CD4-positive, alpha-beta T cell treated with Interleukin-2 at 100 ng/mL for 4 hours (primary cell): Measurements from ENCODE around the gene ZNF57.
"Not testable (repeated sequence)": the region's sequence is repeated elsewhere in the genome, so short reads cannot be mapped to it uniquely, and the experiment has no call there.

ENCODE experiments used
- DNase-seq: peaks from one replicate; pipeline ENCODE4 v3.0.0-alpha.2; 2020; ENCODE audit warnings: low spot score

The ZNF57 gene

DNA sequence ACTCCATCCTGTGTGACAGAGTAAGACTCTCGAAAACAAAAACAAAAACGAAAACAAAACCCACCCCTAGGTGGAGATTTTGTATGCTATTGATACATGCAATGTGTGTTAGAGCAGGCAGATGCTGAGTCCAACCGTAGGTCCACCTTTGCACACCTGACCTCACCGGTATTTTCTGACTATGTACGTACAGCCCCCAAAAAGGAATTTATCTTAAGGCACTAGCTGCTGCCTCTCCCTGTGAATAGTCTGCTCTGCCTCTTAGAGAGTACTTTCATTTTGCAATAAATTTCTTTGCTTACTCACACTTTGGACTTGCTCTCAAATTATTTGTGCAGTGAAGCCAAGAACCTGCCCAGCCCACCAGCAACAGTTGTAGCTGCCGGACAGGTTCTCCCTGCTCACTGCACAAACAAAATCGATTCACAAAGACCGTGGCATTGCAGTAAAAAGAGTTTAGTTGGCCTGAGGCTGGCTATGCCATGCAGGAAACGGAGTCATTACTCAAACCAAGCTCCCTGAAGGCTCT is 52.3 kb downstream of the ZNF57 start:
- no peak for DNase-seq

DNA sequence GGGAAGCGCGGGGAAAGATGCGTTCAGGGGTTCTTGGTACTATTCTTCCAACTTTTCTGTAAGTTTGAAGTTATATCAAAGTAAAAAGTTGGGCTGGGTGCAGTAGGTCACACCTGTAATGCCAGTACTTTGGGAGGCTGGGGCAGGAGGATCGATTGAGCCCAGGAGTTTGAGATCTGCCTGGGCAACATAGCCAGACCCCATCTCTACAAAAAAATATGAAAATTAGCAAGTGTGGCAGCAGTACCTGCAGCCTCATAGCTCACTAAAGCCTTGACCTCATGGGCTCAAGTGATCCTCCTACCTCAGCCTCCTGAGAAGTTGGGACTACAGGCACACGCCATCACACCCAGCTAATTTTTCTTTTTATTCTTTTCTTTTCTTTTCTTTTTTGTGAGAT is 56.4 kb downstream of the ZNF57 start:
- no peak for DNase-seq

DNA sequence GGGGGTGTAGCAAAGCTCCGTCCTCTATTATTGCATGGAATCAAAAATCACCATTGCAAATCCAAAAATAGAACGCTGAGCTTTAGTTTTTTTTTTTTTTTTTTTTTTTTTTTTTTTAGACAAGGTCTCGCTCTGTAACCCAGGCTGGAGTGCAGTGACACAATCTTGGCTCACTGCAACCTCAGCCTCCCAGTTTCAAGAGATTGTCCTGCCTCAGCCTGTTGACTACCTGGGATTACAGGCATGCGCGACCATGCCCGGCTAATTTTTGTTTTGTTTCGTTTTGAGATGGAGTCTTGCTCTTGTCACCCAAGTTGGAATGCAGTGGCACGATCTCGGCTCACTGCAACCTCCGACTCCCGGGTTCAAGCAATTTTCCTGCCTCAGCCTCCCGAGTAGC is 59.4 kb downstream of the ZNF57 start:
- DNase-seq, result no peak

DNA sequence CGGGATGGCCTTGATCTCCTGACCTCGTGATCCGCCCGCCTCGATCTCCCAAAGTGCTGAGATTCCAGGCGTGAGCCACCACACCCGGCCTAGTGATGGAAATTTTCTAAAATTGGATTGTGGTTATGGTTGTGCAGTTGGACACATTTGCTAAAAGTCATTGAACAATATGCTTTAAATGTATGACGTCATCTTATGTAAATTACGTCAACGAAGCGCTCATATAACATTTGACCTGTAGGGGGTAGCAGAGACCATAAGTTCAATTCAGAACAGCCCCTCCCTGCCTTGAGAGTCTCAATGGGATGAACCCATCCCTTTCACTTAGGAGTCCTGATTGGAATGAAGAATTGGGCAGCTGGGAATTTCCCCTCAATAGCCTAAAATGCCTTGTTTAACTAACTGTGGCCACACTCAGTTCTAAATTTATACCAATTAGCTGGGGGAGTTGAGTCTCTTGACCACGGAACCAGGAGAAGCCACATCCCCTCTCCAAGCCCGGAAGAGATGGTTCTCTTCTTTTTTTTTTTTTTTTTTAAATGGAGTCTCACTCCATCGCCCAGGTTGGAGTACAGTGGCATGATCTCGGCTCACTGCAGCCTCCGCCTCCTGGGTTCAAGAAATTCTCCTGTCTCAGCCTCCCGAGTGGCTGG is 61.4 kb downstream of the ZNF57 start:
- peak; percentile 83 for DNase-seq

DNA sequence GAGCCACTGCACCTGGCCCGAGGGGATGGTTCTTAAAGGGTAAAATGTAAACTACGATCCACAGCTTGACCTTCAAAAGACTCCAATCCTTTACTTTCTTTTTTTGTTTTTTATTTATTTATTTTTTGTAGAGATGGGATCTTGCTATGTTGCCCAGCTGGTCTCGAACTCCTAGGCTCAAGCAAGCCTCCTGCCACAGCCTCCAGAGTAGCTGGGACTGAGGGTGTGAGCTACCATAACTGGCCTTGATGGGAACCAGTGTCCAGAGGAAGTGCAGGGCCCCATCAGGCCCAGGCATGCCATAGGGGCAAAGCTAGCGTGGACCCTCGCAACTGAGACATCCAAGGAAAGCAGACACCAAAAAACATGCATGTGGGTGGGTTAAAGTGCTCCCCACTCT is 62.4 kb downstream of the ZNF57 start:
- DNase-seq, result no peak

DNA sequence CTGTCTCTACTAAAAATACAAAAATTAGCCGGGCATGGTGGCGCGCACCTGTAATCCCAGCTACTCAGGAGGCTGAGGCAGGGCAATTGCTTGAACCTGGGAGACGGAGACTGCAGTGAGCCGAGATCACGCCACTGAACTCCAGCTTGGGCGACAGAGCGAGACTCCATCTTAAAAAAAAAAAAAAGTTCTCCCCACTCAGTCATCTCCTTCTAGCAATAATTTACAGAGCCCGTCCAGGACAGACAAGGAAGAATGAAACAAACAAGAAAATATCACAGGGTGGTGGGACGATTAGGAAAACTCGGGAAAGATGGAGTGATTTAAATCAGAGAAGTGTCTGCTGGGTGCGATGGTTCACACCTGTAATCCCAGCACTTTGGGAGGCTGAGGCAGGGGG is 62.9 kb downstream of the ZNF57 start:
- DNase-seq, result not testable (repeated sequence)

DNA sequence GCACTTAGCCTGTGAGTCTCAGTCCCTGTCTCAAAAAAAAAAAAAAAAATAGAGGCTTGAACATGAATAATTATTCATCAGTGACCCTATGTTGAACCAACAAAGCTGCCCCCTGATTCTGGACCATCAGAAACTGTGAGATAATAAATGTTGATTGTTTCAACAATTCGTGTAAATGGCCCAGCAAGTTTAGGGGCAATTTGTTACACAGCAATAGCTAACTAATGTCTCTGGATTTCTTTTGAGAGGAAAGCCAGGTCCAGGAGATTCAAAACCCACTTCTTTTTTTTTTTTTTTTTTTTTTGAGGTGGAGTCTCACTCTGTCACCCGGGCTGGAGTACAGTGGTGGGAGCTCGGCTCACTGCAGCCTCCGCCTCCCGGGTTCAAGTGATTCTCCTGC is 64.1 kb downstream of the ZNF57 start:
- no peak for DNase-seq

DNA sequence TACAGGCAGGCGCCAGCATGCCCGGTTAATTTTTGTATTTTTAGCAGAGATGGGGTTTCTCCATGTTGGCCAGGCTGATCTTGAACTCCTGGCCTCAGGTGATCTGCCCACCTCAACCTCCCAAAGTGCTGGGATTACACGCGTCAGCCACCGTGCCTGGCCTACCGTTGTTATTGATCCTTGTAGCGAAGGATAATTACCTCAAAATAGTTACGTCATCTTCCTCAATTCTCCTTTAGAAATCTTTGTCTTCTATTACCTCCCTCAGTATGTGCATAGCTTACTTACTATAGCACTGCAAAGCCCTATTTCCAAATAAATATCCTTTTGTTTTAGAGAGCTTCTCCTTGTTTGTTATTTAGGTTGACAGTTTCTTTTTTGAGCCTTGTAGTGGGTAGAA is 67.2 kb downstream of the ZNF57 start:
- no peak for DNase-seq
